ENCODE data around the gene AZU1.

GRCh38 chr19:870314-870713 is 42.7 kb downstream of the AZU1 start:
- TF ChIP-seq GFI1B (tag by site-specific recombination; IDR thresholded peaks at IDR 0.05) (no peak), ATF2 (tag by site-specific recombination; IDR thresholded peaks at IDR 0.05; ENCODE audit: low read depth) (no peak), KLF1 (tag by site-specific recombination; IDR thresholded peaks at IDR 0.05) (no peak), ZNF214 (tag by site-specific recombination; IDR thresholded peaks at IDR 0.05; ENCODE audit: borderline replicate concordance) (no peak)

All from HEK293 (cell line).